KOPT-K1 (cell line): ENCODE data around the gene MREG.
A peak's percentile ranks its signal among the peaks of the same experiment; 100 is the strongest.

ENCODE experiments used
- H3K27ac ChIP-seq: fragments of 200-600 bp; sonication (generic); 2 replicates; pipeline ENCODE4 v1.5.1; 2016; ENCODE audit warnings: antibody characterized with exemption, mild to moderate bottlenecking, low read depth, low read length; ENCODE audit not compliant: poor library complexity, severe bottlenecking
- H3K36me3 ChIP-seq: fragments of 200-600 bp; sonication (generic); 2 replicates; pipeline ENCODE4 v1.5.1; 2017; ENCODE audit warnings: antibody characterized with exemption, mild to moderate bottlenecking, low read length, moderate library complexity; ENCODE audit not compliant: insufficient read depth
- H3K9me3 ChIP-seq: fragments of 200-600 bp; sonication (generic); 2 replicates; pipeline ENCODE4 v1.5.1; 2017; ENCODE audit warnings: antibody characterized with exemption, low read length, mild to moderate bottlenecking; ENCODE audit not compliant: insufficient read depth, poor library complexity, severe bottlenecking

The MREG gene, protein sequence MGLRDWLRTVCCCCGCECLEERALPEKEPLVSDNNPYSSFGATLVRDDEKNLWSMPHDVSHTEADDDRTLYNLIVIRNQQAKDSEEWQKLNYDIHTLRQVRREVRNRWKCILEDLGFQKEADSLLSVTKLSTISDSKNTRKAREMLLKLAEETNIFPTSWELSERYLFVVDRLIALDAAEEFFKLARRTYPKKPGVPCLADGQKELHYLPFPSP

DNA sequence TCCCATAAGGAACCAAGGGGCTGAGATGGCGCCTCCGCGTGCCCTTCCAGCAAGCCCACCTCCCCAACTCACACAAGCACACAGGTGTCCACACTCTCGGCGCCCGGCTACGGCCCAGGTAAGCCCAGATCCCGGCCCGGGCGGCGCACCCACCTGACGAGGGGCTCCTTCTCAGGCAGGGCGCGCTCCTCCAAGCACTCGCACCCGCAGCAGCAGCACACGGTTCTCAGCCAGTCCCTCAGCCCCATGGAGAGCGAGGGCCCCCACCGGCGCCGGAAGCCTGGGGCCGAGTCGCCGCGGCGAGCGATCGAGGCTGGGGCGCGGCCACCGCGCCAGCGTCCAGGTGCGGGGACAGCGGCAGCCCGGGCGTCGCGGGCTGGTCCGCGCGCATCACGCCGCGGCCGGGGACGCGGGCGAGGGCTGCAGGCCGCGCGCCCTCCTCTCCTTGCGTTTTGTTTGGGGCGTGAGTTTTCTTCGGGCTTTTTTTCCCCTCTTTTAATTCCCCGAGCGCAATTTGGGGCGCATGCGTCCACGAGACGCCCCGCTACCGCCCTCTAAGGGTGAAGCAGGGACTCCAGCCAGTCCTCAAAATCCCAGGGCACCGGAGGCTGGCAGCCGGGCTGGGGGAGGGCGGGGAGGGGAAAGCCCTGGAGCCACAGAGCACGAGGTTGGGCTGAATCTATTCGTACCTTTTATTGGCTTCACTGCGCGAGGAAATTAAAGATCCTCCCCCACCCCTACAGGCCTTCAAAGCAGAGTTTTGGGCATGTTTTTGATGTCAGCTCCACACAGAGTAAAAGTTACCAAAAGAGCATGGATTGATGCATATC, at the start of gene MREG:
Gene MREG, minus strand, starts transcription at position 472 of the 830 bp plus-strand sequence. Its CDS starts 224 bp downstream, at position 248.
- no peaks in the 10 kb centered on the region for H3K36me3 ChIP-seq
- peak within 1 kb of the TSS; percentile 51 for H3K27ac ChIP-seq

DNA sequence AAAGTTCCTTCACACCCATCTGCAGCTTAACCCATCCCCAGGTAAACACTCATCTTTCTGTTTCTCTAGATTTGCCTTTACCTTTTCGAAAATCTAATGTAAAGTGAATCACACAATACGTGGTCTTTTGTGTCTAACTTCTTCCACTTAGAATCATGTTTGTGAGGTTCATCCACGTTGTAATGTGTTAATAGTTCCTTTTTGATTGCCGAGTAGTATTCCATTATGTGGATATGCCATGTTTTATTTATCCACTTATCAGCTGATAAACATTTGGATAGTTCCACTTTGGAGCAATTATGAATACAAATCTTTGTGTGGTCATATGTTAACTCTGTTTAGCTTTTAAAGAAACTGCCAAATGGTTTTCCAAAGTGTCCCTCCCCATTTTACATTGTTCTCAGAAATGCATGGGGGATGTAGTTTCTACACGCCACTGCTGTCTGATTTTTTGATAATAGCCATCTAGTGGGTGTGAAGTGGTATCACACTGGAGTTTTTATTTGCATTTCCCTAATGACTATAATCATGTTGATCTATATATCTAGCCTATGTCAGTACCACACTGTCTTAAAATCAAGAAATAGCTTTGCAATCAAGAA, 46.0 kb upstream of the MREG start:
- no peak overlapping the region for H3K27ac ChIP-seq
- no peaks in the 10 kb centered on the region for H3K36me3 ChIP-seq
- H3K9me3 ChIP-seq, result no peaks in the 10 kb centered on the region

More for the DNA sequence above, at the start of gene MREG:
- H3K9me3 ChIP-seq, result no peaks in the 10 kb centered on the region

DNA sequence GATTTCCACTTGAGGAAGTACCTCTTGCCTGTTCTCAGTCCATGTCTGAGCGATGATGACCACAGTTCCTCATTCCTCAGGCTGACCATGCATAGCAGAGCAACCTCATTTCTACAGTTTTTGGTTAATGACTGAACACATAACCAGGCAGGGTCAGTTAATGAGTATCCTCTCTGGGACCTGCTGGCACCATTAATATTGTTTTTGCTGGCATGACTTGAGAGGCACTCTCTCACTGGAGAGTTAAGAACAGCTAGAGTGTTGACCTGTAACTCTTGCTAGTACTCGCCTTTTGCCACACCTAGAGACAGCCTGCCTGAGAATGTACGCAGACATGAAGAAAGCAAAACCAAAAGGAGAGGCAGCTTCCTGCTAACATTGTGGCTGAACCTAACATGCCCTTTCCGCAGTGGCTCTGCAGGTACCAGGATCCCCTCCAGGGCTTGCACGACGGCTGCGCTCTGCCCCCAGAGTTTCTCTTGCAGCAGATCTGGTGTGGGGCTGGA, 44.4 kb upstream of the MREG start:
- H3K9me3 ChIP-seq, result no peaks in the 10 kb centered on the region
- peak overlapping the region; percentile 58 for H3K27ac ChIP-seq
- H3K36me3 ChIP-seq, result no peaks in the 10 kb centered on the region

DNA sequence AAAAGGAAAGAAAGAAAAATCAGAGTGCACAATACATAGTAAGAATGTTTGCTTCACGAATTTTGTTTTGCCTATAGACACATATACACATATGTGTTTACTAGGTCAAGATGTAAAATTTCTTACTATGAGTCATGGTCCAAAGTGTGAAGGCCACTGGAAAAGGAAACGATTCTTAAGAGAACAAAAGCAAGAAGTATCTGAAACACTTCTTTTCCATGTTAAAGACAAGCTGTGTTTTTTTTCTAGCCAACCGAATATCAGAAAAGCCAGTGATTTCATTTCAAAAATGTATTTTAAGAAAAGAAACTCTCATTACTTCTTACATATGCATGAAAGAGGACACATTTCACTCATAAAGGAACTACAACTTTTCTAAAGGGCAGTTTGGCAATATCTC, 43.4 kb upstream of the MREG start:
- Histone ChIP-seq H3K9me3 (no peaks in the 10 kb centered on the region), H3K27ac (no peak overlapping the region), H3K36me3 (no peaks in the 10 kb centered on the region)

DNA sequence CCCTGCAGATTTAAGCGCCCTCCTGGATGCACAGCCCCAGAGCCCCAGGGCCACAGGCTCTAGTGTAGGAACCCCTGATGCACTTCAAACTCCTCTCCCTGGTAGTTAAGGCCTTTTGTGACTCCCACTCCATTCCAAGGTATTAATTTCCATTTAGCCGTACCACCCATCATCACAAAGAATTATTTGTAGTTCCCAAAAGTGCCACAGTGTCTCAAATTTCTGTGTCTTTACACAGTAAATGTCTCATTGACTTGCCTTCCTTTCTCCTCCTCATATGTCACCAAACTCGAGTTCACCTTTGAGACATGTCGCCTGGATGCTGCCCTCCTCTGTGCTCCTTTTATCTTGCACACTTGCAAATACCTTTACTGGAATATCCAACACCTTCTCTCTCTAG, 42.3 kb upstream of the MREG start:
- H3K27ac ChIP-seq, result no peak overlapping the region
- H3K9me3 ChIP-seq, result no peaks in the 10 kb centered on the region
- no peaks in the 10 kb centered on the region for H3K36me3 ChIP-seq

DNA sequence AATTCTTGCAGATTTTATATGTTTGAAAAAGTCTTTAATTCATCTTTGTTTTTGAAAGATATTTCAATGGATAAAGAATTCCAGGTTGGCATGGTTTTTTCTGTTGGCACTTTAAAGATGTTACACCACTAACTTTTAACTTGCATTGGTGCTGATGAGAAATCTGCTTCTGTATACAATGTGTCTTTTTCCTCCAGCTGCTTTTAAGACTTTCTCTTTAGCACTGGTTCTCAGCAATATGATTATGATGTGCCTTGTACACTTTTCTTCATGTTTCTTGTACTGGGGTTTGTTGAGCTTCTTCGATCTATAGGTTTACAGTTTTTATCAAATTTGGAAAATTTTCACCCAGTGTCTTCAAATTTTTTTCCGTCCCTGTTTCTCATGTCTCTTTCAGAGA, 39.1 kb upstream of the MREG start:
- Histone ChIP-seq H3K27ac (no peak overlapping the region), H3K9me3 (no peaks in the 10 kb centered on the region), H3K36me3 (no peaks in the 10 kb centered on the region)

DNA sequence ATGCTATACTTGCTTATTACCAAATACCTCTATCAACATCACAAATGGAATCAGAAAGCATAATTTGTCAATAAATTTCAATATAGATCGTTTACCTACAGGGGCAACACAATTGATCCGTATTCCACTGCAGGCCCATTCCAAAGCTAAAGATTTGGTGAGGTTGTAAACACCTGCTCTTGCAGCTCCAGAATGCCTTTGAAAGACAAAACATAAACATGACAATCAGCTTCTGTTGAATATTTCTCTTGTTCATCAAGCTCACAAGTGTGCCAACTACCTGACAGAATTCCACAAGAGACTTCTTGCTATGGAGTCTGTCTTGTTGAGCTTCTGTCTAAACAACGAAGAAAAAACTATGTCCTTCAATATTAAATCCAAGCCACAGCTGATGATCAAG, 38.0 kb upstream of the MREG start:
- Histone ChIP-seq H3K27ac (no peak overlapping the region), H3K36me3 (no peaks in the 10 kb centered on the region), H3K9me3 (no peaks in the 10 kb centered on the region)

DNA sequence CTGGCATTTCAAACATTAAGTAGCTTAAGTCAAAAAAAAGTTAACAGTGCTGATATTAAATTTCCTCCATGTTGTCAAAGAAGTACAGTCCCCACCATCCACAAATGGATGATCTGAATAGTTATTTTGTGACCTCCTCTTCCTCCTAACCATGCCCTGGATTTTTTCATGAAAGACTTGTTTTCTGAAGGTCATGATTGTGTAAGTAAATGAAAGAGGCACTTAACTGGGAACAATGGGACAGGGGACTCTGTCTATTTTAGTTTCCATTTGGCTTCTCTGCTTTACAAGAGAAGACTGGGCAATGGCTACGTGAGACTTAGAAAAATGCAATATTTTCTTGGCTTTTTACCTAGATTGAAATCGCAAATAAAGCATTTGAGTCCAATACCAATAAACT, 36.1 kb upstream of the MREG start:
- Histone ChIP-seq H3K27ac (no peak overlapping the region), H3K9me3 (no peaks in the 10 kb centered on the region), H3K36me3 (no peaks in the 10 kb centered on the region)

DNA sequence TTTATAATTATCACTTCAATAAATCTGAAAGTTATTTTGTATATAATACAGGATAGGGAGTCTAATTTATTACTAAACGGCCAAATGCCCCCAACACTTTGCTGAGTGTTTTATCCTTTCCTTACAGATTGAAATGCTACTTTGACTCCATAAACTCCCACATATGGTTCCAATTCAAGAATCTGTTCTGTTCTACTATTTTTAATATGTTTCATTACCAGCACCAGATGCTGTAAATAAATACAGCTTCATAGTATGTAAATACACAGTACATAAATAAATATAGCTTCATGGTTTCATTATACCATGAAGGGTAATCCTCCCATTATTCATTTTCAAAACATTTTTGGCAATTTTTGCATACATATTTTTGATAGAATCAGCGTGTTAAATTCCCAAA, 34.0 kb upstream of the MREG start:
- no peaks in the 10 kb centered on the region for H3K9me3 ChIP-seq
- H3K27ac ChIP-seq, result no peak overlapping the region
- no peaks in the 10 kb centered on the region for H3K36me3 ChIP-seq

DNA sequence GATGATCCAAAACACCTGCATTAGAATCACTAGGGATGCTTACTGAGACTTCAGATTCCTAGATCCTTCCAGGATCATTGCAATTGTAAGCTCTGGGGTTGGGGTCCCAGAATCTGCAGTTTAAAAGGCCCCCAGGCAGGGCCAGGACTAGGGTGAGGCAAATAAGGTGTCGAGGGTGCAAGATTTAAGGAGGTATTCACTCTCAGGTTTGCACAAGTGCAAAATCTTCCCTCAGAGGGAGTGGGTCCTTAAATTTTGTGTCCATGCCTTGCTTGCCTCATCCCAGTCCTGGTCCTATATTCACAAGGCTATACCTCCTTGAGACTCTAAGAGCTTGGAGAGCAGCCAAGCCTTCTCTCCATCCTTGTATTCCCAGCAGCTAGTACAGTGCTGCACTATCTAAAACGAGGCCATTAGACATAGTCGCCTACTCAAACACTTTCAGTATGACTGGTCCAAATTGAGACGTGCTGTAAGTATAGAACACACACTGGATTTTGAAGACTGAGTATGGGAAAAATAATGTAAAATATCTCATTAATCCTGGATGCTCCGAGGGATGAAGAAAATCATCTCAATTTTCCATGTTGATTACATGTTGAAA, 31.6 kb upstream of the MREG start:
- Histone ChIP-seq H3K27ac (no peak overlapping the region), H3K9me3 (no peaks in the 10 kb centered on the region), H3K36me3 (no peaks in the 10 kb centered on the region)

DNA sequence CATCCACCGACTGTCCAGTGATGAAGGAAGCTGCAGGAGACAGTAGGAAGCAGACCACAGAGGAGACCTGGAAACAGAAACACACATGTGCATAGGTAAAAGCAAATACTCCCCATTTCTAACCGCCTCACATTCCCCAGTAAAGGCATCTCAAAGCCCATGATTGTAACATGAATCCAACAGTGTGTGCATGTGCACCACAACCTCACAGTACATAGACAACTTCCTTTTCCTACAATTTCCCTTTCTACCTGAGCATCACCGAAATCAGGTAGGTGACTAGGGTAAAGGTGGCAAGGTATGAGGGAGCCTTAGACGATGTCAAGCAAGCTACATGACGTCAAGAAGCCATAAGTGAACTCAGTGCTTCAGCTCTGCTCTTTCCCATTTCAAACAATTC, 30.6 kb upstream of the MREG start:
- H3K27ac ChIP-seq, result no peak overlapping the region
- no peaks in the 10 kb centered on the region for H3K36me3 ChIP-seq
- no peaks in the 10 kb centered on the region for H3K9me3 ChIP-seq

DNA sequence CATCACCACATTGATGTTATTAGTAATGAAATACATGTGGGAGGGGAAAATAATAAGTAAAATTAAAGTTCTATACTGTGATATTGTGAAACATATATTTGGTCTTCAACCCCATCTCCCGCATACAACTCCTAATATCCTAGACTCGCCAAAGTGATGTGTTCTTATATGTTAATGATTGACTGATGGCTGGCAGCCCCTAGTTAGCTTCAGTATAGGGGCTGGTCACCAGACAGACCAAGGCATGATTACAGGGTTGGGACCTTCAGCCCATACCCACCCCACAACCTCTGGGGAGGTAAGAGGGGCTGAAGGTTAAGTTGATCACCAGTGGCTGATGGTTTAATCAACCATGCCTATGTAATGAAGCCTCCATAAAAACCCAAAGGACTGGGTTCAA, 28.1 kb upstream of the MREG start:
- H3K9me3 ChIP-seq, result no peaks in the 10 kb centered on the region
- no peaks in the 10 kb centered on the region for H3K36me3 ChIP-seq
- no peak overlapping the region for H3K27ac ChIP-seq

DNA sequence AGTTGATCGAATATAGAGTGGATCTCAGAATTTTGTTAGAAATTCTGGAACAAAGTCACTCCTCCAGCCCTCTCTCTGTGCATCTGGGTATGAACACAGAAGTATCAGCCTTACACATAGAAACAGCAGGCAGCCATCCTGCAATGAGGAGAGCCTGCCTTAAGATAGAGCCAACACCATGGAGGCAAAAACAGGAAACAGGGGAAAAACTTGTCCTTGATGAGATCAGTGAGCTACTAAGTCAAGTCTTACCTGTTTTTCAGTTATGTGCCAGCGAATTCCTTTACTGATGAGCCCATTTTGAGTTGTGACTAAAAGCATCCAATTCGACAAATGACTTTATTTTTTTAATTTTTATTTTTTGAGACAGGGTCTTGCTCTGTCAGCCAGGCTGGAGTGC, 26.6 kb upstream of the MREG start:
- Histone ChIP-seq H3K9me3 (no peaks in the 10 kb centered on the region), H3K36me3 (no peaks in the 10 kb centered on the region), H3K27ac (no peak overlapping the region)

DNA sequence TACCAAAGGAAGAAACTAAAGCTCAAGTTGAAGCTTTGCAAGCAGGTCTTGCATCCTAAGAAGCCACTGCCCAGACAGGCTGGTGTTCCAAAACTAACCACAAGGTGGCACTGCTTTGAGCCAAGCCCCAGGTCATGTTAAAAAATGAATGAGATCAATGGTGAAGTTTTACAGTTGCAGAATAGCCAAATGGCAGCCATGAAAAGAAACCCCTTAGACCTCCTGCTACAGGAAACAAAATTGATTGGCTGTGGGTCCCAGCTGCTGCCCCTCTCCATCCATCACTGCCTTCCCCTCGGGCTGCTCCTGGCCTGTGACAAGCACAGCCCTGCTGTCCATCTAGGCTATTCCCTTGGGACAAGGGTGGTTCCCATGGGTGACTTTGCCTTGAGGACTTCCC, 20.7 kb upstream of the MREG start:
- Histone ChIP-seq H3K36me3 (no peaks in the 10 kb centered on the region), H3K27ac (no peak overlapping the region), H3K9me3 (no peaks in the 10 kb centered on the region)

DNA sequence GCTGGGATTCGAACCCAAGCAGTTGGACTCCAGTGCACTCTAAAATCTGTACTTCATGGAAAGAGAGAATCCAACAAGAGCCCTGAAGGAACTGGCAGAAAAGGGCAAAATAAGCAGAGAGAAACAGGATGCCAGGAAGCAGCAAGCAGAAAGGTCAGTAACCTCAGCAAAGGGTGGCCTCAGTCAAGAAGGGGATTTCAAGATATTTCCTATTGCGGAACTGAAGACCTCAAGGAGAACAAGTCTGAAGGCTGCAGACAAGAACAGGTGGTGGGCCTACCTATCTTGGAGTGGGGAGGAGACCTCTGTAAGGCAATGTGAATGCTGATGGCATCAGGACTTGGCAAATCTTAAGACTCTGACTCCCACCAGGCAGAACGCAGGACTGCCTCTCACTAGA, 20.1 kb upstream of the MREG start:
- no peak overlapping the region for H3K27ac ChIP-seq
- no peaks in the 10 kb centered on the region for H3K36me3 ChIP-seq
- no peaks in the 10 kb centered on the region for H3K9me3 ChIP-seq
